Nephron (organoid): ENCODE measurements around the gene MAN2B1.
"Not testable (repeated sequence)": the region's sequence is repeated elsewhere in the genome, so short reads cannot be mapped to it uniquely, and the experiment has no call there.

ENCODE experiments used
- H3K27ac Mint-ChIP-seq, 3 experiments: 2 replicates each; pipeline ENCODE4 v1.8.0; 2020; ENCODE audit warnings: mixed read lengths in 3 of 3, mild to moderate bottlenecking in 2 of 3, moderate library complexity in 1 of 3
- H3K27me3 Mint-ChIP-seq: 2 replicates; pipeline ENCODE4 v1.8.0; 2021; ENCODE audit warnings: low read depth, mild to moderate bottlenecking, moderate library complexity, mixed read lengths
- H3K36me3 Mint-ChIP-seq: 2 replicates; pipeline ENCODE4 v1.8.0; 2020; ENCODE audit warnings: low read depth, mixed read lengths
- H3K4me1 Mint-ChIP-seq: 2 replicates; pipeline ENCODE4 v1.8.0; 2020; ENCODE audit warnings: mixed read lengths
- H3K4me3 Mint-ChIP-seq, 3 experiments: 2 replicates each; pipeline ENCODE4 v1.8.0; 2020; ENCODE audit warnings: mild to moderate bottlenecking in 3 of 3, mixed read lengths in 3 of 3, moderate library complexity in 2 of 3
- H3K9me3 Mint-ChIP-seq: 2 replicates; pipeline ENCODE4 v1.8.0; 2020; ENCODE audit warnings: mixed read lengths
- TF ChIP-seq, protein P1 (sequence below), 3 experiments: fragments of 200-600 bp; sonication (generic); IDR thresholded peaks; one replicate each; pipeline ENCODE4 v1.5.0; 2021; ENCODE audit warnings: antibody characterized with exemption in 3 of 3; ENCODE audit not compliant: unreplicated experiment in 3 of 3

MAN2B1 gene

DNA sequence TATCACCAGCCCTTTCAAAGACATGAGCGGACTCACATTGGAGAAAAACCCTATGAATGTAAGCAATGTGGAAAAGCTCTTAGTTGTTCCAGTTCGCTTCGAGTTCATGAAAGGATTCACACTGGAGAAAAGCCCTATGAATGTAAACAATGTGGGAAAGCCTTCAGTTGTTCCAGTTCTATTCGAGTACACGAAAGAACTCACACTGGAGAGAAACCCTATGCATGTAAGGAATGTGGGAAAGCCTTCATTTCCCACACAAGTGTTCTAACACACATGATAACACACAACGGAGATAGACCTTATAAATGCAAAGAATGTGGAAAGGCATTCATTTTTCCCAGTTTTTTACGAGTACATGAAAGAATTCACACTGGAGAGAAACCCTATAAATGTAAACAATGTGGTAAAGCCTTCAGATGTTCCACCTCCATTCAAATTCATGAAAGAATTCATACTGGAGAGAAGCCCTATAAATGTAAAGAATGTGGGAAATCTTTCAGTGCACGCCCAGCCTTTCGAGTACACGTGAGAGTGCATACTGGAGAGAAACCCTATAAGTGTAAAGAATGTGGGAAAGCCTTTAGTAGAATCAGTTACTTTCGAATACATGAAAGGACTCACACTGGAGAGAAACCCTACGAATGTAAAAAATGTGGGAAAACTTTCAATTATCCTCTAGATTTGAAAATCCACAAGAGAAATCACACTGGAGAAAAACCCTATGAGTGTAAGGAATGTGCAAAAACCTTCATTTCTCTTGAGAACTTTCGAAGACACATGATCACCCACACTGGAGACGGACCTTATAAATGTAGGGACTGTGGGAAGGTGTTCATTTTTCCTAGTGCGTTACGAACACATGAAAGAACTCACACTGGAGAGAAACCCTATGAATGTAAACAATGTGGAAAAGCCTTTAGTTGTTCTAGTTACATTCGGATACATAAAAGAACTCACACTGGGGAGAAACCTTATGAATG, 38.2 kb downstream of the MAN2B1 start:
- no peak overlapping the region for H3K27ac Mint-ChIP-seq
- H3K4me1 Mint-ChIP-seq: no peaks in the 10 kb centered on the region
- no peak overlapping the region for H3K4me3 Mint-ChIP-seq
- TF ChIP-seq, protein P1, sequence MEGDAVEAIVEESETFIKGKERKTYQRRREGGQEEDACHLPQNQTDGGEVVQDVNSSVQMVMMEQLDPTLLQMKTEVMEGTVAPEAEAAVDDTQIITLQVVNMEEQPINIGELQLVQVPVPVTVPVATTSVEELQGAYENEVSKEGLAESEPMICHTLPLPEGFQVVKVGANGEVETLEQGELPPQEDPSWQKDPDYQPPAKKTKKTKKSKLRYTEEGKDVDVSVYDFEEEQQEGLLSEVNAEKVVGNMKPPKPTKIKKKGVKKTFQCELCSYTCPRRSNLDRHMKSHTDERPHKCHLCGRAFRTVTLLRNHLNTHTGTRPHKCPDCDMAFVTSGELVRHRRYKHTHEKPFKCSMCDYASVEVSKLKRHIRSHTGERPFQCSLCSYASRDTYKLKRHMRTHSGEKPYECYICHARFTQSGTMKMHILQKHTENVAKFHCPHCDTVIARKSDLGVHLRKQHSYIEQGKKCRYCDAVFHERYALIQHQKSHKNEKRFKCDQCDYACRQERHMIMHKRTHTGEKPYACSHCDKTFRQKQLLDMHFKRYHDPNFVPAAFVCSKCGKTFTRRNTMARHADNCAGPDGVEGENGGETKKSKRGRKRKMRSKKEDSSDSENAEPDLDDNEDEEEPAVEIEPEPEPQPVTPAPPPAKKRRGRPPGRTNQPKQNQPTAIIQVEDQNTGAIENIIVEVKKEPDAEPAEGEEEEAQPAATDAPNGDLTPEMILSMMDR (IDR thresholded peaks at IDR 0.05; ENCODE audit: unreplicated experiment in 3 of 3): no peak
- H3K9me3 Mint-ChIP-seq: peaks cover 43% of the 10 kb centered on the region
- peaks cover 96% of the 10 kb centered on the region for H3K36me3 Mint-ChIP-seq
- no peaks in the 10 kb centered on the region for H3K27me3 Mint-ChIP-seq

DNA sequence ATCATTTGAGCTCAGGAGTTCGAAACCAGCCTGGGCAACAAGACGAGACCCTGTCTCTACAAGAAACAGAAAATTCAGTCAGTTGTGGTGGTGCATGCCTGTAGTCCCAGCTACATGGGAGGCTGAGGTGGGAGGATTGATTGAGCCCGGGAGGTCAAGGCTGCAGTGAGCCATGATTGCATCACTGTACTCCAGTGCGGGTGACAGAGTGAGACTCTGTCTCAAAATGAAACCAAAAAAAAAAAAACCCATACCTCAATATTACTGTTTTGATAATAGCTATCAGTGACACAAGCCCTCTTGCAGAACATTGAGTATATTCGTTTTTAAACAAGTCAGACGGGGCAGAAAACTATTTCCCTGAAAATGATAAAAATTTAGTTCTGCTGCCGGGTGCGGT, 39.6 kb downstream of the MAN2B1 start:
- Mint-ChIP-seq H3K36me3 (peaks cover 98% of the 10 kb centered on the region), H3K4me1 (no peaks in the 10 kb centered on the region), H3K4me3 (no peak overlapping the region), H3K27me3 (no peaks in the 10 kb centered on the region), H3K27ac (no peak overlapping the region), H3K9me3 (peaks cover 48% of the 10 kb centered on the region)
- TF ChIP-seq, protein P1 (IDR thresholded peaks at IDR 0.05; ENCODE audit: unreplicated experiment in 3 of 3): no peak

DNA sequence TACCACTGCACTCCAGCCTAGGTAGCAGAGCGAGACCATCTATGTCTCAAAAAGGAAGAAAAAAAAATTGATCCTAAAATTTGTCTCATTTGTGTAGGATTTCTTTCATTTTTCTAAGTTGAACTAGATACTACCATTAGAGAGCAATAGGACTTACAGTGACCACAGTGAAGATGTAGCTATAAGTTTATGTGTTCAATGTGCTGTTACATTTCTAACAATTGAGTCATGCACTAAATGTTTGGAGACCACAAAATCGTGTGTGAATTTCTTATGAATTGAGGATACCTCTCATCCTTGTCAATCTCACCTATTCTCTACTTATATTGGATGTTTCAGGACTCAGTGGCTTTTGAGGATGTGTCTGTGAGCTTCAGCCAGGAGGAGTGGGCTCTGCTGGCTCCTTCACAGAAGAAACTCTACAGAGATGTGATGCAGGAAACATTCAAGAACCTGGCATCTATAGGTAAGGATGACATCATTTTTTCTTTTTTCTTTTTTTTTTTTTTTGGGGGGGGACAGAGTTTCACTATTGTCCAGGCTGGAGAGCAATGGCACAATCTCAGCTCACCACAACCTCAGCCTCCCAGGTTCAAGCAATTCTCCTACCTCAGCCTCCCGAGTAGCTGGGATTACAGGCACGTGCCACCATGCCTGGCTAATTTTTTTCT, 43.0 kb downstream of the MAN2B1 start:
- no peak overlapping the region for H3K4me3 Mint-ChIP-seq
- H3K9me3 Mint-ChIP-seq: peaks cover 49% of the 10 kb centered on the region
- TF ChIP-seq, protein P1 (IDR thresholded peaks at IDR 0.05; ENCODE audit: unreplicated experiment in 3 of 3): no peak
- peaks cover 91% of the 10 kb centered on the region for H3K36me3 Mint-ChIP-seq
- no peaks in the 10 kb centered on the region for H3K27me3 Mint-ChIP-seq
- no peaks in the 10 kb centered on the region for H3K4me1 Mint-ChIP-seq
- no peak overlapping the region for H3K27ac Mint-ChIP-seq

DNA sequence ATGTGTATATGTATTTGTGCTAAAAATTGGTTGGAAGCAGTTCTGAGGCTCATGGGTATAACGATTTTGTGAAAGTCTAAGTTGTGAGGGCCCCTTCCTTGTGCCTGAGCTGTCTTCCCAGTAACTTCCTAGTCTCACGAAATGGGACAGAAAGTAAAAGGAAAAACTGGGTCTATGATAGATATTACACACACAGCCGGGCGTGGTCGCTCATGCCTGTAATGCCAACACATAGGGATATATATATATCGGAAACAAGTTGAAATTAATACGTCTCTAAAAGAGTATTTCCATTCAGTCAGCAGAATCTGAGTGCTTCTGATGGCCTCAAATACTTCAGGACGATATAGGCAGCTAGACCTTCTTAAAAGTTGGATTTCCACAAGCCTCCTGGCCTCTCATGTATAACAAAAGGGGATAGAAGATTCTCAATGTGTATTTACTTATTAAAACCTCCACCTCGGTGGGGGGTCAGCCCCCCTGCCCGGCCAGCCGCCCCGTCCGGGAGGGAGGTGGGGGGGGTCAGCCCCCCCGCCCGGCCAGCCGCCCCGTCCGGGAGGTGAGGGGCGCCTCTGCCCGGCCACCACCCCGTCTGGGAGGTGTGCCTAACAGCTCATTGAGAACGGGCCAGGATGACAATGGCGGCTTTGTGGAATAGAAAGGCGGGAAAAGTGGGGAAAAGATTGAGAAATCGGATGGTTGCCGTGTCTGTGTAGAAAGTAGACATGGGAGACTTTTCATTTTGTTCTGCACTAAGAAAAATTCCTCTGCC, 45.1 kb downstream of the MAN2B1 start:
- H3K27me3 Mint-ChIP-seq, H3K4me3 Mint-ChIP-seq, H3K4me1 Mint-ChIP-seq, H3K27ac Mint-ChIP-seq: not testable (repeated sequence)
- Mint-ChIP-seq H3K36me3 (peaks cover 88% of the 10 kb centered on the region), H3K9me3 (peaks cover 35% of the 10 kb centered on the region)

DNA sequence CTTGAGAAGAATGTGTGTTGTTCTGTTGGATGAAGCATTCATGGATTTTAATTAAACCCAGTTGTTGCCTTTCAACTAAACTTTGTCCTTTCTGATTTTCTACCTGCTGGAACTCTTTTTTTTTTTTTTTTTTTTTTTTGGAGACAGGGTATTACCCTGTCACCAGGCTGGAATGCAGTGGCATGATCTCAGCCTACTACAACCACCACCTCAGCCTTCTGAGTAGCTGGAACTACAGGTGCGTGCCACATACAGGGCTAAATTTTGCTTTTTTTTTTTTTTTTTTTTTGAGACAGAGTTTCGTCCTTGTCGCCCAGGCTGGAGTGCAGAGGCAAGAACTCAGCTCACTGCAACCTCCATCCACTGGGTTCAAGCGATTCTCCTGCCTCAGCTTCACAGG, 48.9 kb downstream of the MAN2B1 start:
- Mint-ChIP-seq H3K36me3 (peaks cover 81% of the 10 kb centered on the region), H3K27me3 (no peaks in the 10 kb centered on the region), H3K4me3 (no peak overlapping the region), H3K9me3 (peaks cover 27% of the 10 kb centered on the region), H3K27ac (no peak overlapping the region), H3K4me1 (no peaks in the 10 kb centered on the region)
- TF ChIP-seq, protein P1 (IDR thresholded peaks at IDR 0.05; ENCODE audit: unreplicated experiment in 3 of 3): no peak

DNA sequence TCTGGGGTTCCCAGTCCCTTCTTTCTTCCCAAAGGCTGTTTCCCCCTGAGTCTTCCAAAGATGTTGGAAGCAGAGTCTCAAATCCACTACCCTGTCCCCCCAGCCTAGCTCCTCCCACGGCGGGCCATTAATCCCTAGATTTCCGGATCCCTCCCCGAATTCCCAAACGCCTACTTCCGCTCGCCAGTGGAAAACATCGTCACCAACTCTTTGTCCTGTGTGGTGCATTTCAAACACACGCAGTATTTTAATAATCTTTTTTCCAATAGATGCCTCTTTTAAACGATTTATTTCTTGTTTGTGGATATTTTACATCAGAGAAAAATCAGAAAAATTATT, 55.2 kb downstream of the MAN2B1 start:
- TF ChIP-seq, protein P1 (IDR thresholded peaks at IDR 0.05; ENCODE audit: unreplicated experiment in 3 of 3): no peak
- Mint-ChIP-seq H3K4me3 (peak overlapping the region; percentile 100), H3K9me3 (peaks cover 4% of the 10 kb centered on the region), H3K4me1 (peaks cover 11% of the 10 kb centered on the region), H3K36me3 (peaks cover 40% of the 10 kb centered on the region), H3K27ac (peak overlapping the region; percentile 98 to 100 (median 100)), H3K27me3 (no peaks in the 10 kb centered on the region)
